LNCaP clone FGC (cell line): ENCODE results near the gene TFIP11.

Source experiments
- DNase-seq: peaks from one replicate; pipeline ENCODE4 v3.0.0-alpha.2; 2011; ENCODE audit warnings: low read depth
- H3K4me3 ChIP-seq: 2 replicates; pipeline ENCODE4 v1.5.1; 2011; ENCODE audit warnings: mild to moderate bottlenecking, low read depth, low read length, control low read depth
- CTCF ChIP-seq: IDR thresholded peaks from 2 replicates; pipeline ENCODE4 v1.5.1; 2012; ENCODE audit warnings: mild to moderate bottlenecking; ENCODE audit not compliant: control insufficient read depth, insufficient read depth; ENCODE audit errors: extremely low read depth

The TFIP11 gene

GRCh38 chr22:26522592-26522991 lies 10.3 kb upstream of the TFIP11 start:
- no peak for DNase-seq
- H3K4me3 ChIP-seq = no peak overlapping the region
- no peak for TF ChIP-seq CTCF

GRCh38 chr22:26522012-26522411 lies 9.7 kb upstream of the TFIP11 start:
- no peak overlapping the region for H3K4me3 ChIP-seq
- no peak for DNase-seq
- TF ChIP-seq CTCF = no peak

- no peak overlapping the region for H3K4me3 ChIP-seq
- DNase-seq = no peak
- no peak for TF ChIP-seq CTCF
Measured at GRCh38 chr22:26517429-26517828, 5.2 kb upstream of the TFIP11 start.

- no peak for DNase-seq
- H3K4me3 ChIP-seq = no peak overlapping the region
- TF ChIP-seq CTCF = no peak
Measured at GRCh38 chr22:26516503-26516902, 4.2 kb upstream of the TFIP11 start.

- no peak for DNase-seq
- no peak for TF ChIP-seq CTCF
- no peak overlapping the region for H3K4me3 ChIP-seq
Measured at GRCh38 chr22:26515931-26516330, 3.7 kb upstream of the TFIP11 start.

GRCh38 chr22:26514419-26515161 lies 2.3 kb upstream of the TFIP11 start:
- H3K4me3 ChIP-seq = no peak overlapping the region
- TF ChIP-seq CTCF = no peak

GRCh38 chr22:26513838-26514237 lies 1.6 kb upstream of the TFIP11 start:
- TF ChIP-seq CTCF = no peak
- peak overlapping the region; percentile 98 for H3K4me3 ChIP-seq
- no peak for DNase-seq

More at GRCh38 chr22:26514419-26515161, 2.3 kb upstream of the TFIP11 start:
- DNase-seq = no peak
